ENCODE data around the gene TMEM151B.
A peak's percentile ranks its signal among the peaks of the same experiment; 100 is the strongest.
"Not testable (repeated sequence)": the region's sequence is repeated elsewhere in the genome, so short reads cannot be mapped to it uniquely, and the experiment has no call there.

TMEM151B gene

GRCh38 chr6:44309092-44309491 is 38.8 kb downstream of the TMEM151B start:
- DNase-seq, result no peak

DNA sequence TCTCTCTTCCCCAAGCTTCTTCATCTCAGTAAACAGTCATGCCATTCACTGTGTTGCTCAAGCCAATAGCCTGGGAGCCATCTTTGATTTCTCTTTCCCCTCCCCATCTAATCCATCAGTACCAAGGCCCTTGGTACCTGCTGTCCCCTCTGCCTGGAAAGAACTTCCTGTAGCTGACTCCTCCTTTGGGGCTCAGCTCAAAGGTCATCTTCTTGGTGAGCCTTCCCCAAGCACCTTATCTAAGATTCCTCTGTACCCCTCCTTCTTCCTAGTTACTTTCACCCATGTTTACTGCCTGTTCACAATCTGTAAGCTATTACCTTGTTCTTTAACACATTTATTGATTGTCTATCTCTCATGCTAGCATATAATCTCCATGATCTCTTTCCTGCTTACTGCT is 39.4 kb downstream of the TMEM151B start:
- no peak for DNase-seq

DNA sequence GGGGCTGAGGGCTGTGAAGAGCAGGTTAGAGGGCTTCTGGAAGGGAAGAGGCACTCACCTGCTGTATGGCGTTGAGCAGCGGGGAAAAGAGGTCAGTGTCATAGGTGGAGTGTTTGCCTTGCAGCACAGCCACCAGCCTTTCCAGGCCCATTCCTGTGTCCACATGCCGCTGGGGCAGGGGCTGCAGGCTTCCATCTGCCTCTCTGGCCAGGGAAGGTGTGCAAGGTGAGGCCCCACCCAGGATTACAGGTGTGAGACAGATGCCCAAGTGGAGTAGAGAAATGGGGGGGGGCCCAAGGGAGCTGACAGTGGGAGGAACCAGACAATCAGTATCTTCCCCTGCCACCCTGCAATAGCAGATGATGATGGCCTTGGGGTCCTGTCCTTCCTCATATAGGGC is 40.0 kb downstream of the TMEM151B start:
- no peak for DNase-seq

- DNase-seq, result no peak
Measured at GRCh38 chr6:44311304-44311703, 41.1 kb downstream of the TMEM151B start.

DNA sequence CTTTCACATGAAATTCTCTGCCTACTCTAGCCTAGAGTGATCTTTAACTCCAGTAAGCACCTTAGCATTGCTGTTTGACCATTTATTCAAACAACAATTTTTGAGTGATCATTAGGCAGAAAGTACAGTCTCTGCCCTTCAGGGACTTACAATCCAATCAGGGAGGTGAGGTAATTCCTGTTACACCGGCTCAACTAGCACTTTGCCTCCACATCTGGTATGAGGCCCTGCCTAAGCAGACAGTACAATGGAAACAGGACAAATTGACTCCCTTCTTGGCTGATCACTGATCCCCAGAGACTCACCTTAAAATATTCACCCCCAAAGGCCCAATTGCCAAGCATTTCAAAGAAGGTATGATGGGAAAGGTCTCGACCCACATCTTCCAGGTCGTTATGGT is 41.5 kb downstream of the TMEM151B start:
- DNase-seq, result no peak

DNA sequence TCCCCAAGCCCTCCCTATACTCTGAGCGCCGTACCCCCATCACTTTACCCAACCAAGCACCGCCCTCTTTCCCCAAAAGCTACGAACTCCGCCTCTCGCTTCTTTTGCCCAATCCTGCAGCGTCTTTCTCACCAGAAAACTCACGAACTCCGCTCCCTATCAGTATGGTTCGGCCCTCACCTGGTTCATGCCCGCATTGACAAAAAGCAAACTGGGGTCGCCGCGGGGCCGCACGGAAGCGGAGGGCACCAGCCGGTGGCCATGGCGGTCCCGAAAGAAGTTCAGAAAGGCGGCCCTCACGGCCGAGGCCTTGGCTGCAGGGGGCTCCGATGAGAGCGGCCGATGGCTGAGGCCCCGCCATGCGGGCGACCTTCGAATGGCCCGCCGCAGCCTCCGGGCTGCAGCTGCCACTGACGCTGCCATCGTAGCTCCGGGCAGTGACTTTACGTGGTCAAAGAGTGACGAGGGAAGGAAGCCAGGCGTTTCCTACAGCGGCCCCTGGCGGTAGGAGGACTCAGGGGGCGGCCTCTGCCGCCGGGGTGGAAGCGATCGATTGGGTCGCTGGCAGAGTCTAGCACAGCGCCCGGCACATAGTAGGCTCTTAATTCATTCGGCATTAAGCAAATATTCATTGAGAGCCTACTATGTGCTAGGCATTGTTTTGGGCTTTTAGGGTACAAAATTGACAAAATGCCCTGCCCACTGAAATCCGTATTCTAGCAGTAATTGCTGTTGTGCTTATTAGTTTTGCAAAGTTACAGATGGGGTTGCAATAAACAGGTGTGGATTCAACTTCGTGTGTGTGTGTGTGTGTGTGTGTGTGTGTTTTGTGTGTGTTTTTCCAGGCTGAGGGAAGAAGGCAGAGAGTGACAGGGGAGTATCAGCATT is 42.9 kb downstream of the TMEM151B start, which contains the start of gene AARS2:
Gene AARS2 (minus strand): TSS at position 447 of the 888 bp plus-strand sequence. CDS start 24 bp downstream, at position 423.
- DNase-seq, result peak; percentile 50

- not testable (repeated sequence) for DNase-seq
Measured at GRCh38 chr6:44314657-44315056, 44.4 kb downstream of the TMEM151B start.

GRCh38 chr6:44315516-44315915 is 45.3 kb downstream of the TMEM151B start:
- no peak for DNase-seq

DNA sequence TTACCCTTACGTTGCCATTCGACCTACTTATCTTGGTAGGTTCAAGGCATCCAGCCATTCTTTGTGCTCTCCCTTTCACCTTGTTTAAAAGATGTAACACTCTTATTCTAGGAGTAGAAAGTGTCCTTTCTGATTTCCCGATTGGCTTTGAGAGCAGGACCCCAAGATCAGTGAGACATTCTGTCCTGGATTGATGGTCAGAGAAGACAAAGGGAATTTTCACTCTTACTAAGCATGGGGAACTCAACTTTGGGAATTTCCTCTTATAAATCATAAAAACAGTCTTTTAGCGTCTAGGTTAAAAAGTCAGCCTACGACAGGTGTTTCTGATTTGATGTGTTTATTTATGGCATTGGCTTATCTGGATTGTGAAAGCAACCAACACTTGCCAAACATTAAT is 45.7 kb downstream of the TMEM151B start:
- DNase-seq, result no peak

GRCh38 chr6:44316481-44316880 is 46.2 kb downstream of the TMEM151B start:
- no peak for DNase-seq

DNA sequence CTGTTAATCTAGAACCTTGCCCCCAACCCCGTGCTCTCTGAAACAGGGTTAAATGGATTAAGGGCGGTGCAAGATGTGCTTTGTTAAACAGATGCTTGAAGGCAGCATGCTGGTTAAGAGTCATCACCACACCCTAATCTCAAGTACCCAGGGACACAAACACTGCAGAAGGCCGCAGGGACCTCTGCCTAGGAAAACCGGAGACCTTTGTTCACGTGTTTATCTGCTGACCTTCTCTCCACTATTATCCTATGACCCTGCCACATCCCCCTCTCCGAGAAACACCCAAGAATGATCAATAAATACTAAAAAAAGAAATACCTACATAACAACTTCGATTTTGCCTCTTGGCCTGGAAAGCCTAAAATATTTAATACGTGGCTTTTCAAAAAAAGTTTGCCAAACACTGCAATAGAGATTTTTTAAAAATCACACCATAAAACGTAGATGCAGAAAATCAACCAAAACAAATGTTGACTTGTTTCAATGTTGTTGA is 46.9 kb downstream of the TMEM151B start:
- DNase-seq, result not testable (repeated sequence)

DNA sequence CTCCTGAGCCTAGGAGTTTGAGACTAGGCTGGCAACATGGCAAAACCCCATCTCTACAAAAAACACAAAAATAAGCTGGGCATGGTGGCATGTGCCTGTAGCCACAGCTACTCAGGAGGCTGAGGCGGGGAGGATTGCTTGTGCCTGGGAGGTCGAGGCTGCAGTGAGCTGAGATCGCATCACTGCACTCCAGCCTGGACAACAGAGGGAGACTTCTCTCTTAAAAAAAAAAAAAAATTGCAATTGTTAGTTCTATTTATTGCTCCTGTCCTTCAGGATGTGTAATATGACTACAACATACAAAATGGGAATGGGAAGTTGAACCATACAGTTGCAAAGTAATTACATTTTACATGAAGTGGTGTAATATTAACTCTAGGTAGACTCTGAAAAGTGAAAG is 51.0 kb downstream of the TMEM151B start:
- no peak for DNase-seq

DNA sequence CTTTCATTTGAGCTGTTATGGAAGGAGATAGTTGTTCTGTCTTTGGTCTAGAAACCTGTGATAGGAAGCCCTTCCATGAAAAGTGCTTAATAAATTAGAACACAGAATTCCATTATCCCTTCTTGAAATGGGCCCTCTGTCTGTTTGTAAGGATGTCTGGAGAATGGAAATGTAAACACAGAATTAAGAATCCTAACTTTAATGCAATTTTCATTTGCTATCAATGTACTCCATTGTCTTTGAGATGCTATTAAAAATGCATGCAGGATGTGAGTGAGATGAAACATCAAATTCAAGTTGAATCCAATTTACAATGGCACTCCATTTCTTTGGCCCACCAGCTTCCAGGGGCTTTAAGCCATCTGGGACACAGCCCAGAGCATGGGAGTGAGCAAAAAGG is 56.8 kb downstream of the TMEM151B start:
- no peak for DNase-seq

GRCh38 chr6:44327760-44328159 is 57.5 kb downstream of the TMEM151B start:
- no peak for DNase-seq

DNA sequence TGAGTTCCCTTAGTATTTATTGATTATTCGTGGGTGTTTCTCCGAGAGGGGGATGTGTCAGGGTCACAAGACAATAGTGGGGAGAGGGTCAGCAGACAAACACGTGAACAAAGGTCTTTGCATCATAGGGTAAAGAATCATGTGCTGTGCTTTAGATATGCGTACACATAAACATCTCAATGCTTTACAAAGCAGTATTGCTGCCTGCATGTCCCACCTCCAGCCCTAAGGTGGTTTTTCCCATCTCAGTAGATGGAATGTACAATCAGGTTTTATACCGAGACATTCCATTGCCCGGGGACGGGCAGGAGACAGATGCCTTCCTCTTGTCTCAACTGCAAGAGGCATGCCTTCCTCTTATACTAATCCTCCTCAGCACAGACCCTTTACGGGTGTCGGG is 58.0 kb downstream of the TMEM151B start:
- not testable (repeated sequence) for DNase-seq

GRCh38 chr6:44329858-44330257 is 59.6 kb downstream of the TMEM151B start:
- no peak for DNase-seq

- DNase-seq, result no peak
Measured at GRCh38 chr6:44332585-44332984, 62.3 kb downstream of the TMEM151B start.

DNA sequence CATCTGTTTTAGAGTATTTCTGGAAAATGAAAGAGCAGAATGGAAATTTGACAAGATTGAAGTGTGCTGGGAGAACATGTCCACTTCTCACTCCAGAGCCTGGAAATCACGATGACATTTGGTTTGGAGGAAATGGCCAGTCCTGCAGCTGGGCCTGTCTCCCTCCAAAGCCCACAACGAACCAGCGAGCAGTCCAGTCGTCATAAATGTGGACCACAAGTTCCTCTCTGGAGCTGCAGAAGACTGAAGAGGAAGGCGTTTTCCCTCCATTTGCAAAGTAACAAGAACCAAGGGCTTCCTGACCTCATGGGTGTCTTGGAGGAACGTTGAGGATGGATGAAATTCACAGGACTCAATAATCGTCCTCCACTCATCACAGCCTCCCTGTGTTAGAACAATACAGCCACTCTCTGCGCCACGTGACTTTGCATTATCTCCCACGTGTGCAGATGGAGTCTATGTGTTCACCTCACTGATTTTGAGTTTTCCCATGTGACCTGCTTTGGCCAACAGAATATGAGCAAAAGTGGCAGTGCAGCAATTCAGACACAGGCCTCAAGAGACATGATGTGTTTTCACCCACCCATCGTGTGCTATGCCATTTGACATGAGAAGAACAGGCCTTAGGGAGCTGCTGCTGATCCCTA is 63.1 kb downstream of the TMEM151B start:
- DNase-seq, result no peak

- DNase-seq, result no peak
Measured at GRCh38 chr6:44333942-44334341, 63.7 kb downstream of the TMEM151B start.

- no peak for DNase-seq
Measured at GRCh38 chr6:44335631-44336030, 65.4 kb downstream of the TMEM151B start.

- DNase-seq, result peak; percentile 74
Measured at GRCh38 chr6:44338228-44339122, 68.2 kb downstream of the TMEM151B start.

DNA sequence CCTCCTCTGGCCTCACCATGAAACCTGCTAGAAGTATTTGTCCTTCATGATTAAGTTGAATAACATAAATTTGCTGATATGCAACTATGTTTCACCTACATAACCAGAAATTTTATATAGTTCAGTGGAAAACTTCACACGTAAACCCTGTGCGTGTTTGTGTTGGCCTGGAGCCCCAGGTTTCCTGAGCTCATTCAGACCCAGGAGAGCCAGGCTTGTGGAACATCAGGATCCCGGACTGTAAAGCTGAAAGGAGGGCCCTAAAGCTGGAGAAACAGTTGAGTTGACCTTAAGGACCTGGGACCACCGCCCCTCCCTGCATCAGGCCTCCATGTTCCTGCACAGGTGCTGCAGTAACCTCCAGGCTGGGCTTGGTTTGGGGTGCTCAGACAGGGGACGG is 69.1 kb downstream of the TMEM151B start:
- no peak for DNase-seq
